ENCODE measurements around the gene RAPGEF4.

RAPGEF4 gene

GRCh38 chr2:172998547-172999272 lies 263.1 kb downstream of the RAPGEF4 start:
- no peak for DNase-seq (ENCODE audit: extremely low read depth, low read depth)
- TF ChIP-seq CTCF (IDR thresholded peaks at IDR 0.05; ENCODE audit: low read depth, low read length) = no peak

GRCh38 chr2:172999641-173000386 lies 264.2 kb downstream of the RAPGEF4 start:
- TF ChIP-seq CTCF (IDR thresholded peaks at IDR 0.05; ENCODE audit: low read depth, low read length) = no peak
- no peak for DNase-seq (ENCODE audit: extremely low read depth, low read depth)

GRCh38 chr2:173001664-173002604 lies 266.3 kb downstream of the RAPGEF4 start:
- no peak for DNase-seq (ENCODE audit: extremely low read depth, low read depth)
- TF ChIP-seq CTCF (IDR thresholded peaks at IDR 0.05; ENCODE audit: low read depth, low read length) = no peak

GRCh38 chr2:173002751-173003541 lies 267.3 kb downstream of the RAPGEF4 start:
- no peak for DNase-seq (ENCODE audit: extremely low read depth, low read depth)

GRCh38 chr2:173008786-173009185 lies 273.1 kb downstream of the RAPGEF4 start:
- no peak for TF ChIP-seq CTCF (IDR thresholded peaks at IDR 0.05; ENCODE audit: low read depth, low read length)
- no peak for DNase-seq (ENCODE audit: extremely low read depth, low read depth)

More at GRCh38 chr2:173002751-173003541, 267.3 kb downstream of the RAPGEF4 start:
- no peak for TF ChIP-seq CTCF (IDR thresholded peaks at IDR 0.05; ENCODE audit: low read depth, low read length)

GRCh38 chr2:173010233-173010632 lies 274.6 kb downstream of the RAPGEF4 start:
- TF ChIP-seq CTCF (IDR thresholded peaks at IDR 0.05; ENCODE audit: low read depth, low read length) = no peak
- no peak for DNase-seq (ENCODE audit: extremely low read depth, low read depth)

Data from AG09319 (cell line).